ENCODE results near the gene GREB1.

GREB1 gene

GRCh38 chr2:11647834-11648600, 114.2 kb downstream of the GREB1 start:
- H3K9me3 ChIP-seq (ENCODE audit: control insufficient read depth, insufficient read depth, low read length): no peaks in the 10 kb centered on the region
- H3K27me3 ChIP-seq (ENCODE audit: control insufficient read depth, insufficient read depth, low read length): no peaks in the 10 kb centered on the region
- H3K36me3 ChIP-seq (ENCODE audit: control insufficient read depth, insufficient read depth, low read length): peaks cover 5% of the 10 kb centered on the region
- no peak overlapping the region for H3K9ac ChIP-seq (ENCODE audit: low read depth, low read length)
- no peaks in the 10 kb centered on the region for H3K4me1 ChIP-seq (ENCODE audit: control insufficient read depth, insufficient read depth, low read length)
- no peak overlapping the region for H3K4me3 ChIP-seq (ENCODE audit: low read depth, low read length)

DNA sequence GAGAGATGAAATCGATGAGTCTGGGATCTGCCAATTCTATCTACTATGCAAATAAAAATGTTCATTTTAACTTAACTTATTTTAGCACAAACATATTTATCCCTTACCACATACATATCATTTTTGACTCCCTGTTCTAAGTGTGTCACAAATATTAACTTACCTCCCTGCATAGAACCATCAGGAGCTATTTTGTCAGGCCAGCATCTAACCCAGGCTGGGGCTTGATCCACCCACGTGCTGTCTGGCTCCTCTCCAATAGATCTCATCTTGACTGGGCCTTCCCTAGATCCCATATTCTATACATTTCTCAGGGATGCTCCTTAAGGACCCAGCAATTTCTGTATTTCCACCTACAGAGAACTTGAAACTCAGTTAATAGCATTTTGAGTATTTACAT, 115.2 kb downstream of the GREB1 start:
- H3K9ac ChIP-seq (ENCODE audit: low read depth, low read length): no peak overlapping the region
- H3K36me3 ChIP-seq (ENCODE audit: control insufficient read depth, insufficient read depth, low read length): no peaks in the 10 kb centered on the region
- no peaks in the 10 kb centered on the region for H3K27me3 ChIP-seq (ENCODE audit: control insufficient read depth, insufficient read depth, low read length)
- no peaks in the 10 kb centered on the region for H3K9me3 ChIP-seq (ENCODE audit: control insufficient read depth, insufficient read depth, low read length)
- H3K4me3 ChIP-seq (ENCODE audit: low read depth, low read length): no peak overlapping the region
- H3K4me1 ChIP-seq (ENCODE audit: control insufficient read depth, insufficient read depth, low read length): no peaks in the 10 kb centered on the region

GRCh38 chr2:11651856-11652548, 118.2 kb downstream of the GREB1 start:
- H3K4me1 ChIP-seq (ENCODE audit: control insufficient read depth, insufficient read depth, low read length): no peaks in the 10 kb centered on the region

DNA sequence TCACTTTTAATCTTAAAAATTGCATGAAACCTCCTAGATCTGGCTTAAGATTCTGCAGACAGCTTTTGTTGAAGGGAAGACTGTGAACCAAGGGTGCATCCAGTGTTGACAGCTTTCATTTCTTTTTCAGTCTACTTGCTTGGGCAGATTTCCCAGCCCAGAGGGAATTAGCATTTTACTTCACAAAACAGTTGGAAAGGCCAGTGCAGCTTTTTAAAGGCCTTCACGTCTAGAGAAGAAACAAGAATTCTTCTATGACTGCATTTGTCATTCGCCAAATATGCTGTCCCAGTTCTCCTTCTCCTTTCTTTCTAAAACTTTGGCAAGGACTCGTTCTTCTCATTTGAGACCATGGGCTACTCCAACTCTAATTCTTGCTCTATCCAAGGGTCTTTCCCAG, 118.7 kb downstream of the GREB1 start:
- Histone ChIP-seq H3K36me3 (ENCODE audit: control insufficient read depth, insufficient read depth, low read length) (no peaks in the 10 kb centered on the region), H3K27me3 (ENCODE audit: control insufficient read depth, insufficient read depth, low read length) (no peaks in the 10 kb centered on the region), H3K9ac (ENCODE audit: low read depth, low read length) (no peak overlapping the region)

More at GRCh38 chr2:11651856-11652548, 118.2 kb downstream of the GREB1 start:
- H3K27me3 ChIP-seq (ENCODE audit: control insufficient read depth, insufficient read depth, low read length): no peaks in the 10 kb centered on the region
- H3K36me3 ChIP-seq (ENCODE audit: control insufficient read depth, insufficient read depth, low read length): no peaks in the 10 kb centered on the region
- H3K4me3 ChIP-seq (ENCODE audit: low read depth, low read length): no peak overlapping the region
- no peaks in the 10 kb centered on the region for H3K9me3 ChIP-seq (ENCODE audit: control insufficient read depth, insufficient read depth, low read length)
- no peak overlapping the region for H3K9ac ChIP-seq (ENCODE audit: low read depth, low read length)

GRCh38 chr2:11655495-11655894, 121.7 kb downstream of the GREB1 start:
- Histone ChIP-seq H3K4me3 (ENCODE audit: low read depth, low read length) (no peak overlapping the region), H3K36me3 (ENCODE audit: control insufficient read depth, insufficient read depth, low read length) (no peaks in the 10 kb centered on the region), H3K9me3 (ENCODE audit: control insufficient read depth, insufficient read depth, low read length) (no peaks in the 10 kb centered on the region), H3K27me3 (ENCODE audit: control insufficient read depth, insufficient read depth, low read length) (no peaks in the 10 kb centered on the region), H3K9ac (ENCODE audit: low read depth, low read length) (no peak overlapping the region), H3K4me1 (ENCODE audit: control insufficient read depth, insufficient read depth, low read length) (no peaks in the 10 kb centered on the region)

More for the DNA sequence above, 118.7 kb downstream of the GREB1 start:
- no peaks in the 10 kb centered on the region for H3K4me1 ChIP-seq (ENCODE audit: control insufficient read depth, insufficient read depth, low read length)
- no peaks in the 10 kb centered on the region for H3K9me3 ChIP-seq (ENCODE audit: control insufficient read depth, insufficient read depth, low read length)
- no peak overlapping the region for H3K4me3 ChIP-seq (ENCODE audit: low read depth, low read length)

GRCh38 chr2:11656252-11656651, 122.4 kb downstream of the GREB1 start:
- Histone ChIP-seq H3K9ac (ENCODE audit: low read depth, low read length) (no peak overlapping the region), H3K4me3 (ENCODE audit: low read depth, low read length) (no peak overlapping the region), H3K4me1 (ENCODE audit: control insufficient read depth, insufficient read depth, low read length) (no peaks in the 10 kb centered on the region), H3K36me3 (ENCODE audit: control insufficient read depth, insufficient read depth, low read length) (no peaks in the 10 kb centered on the region), H3K27me3 (ENCODE audit: control insufficient read depth, insufficient read depth, low read length) (no peaks in the 10 kb centered on the region), H3K9me3 (ENCODE audit: control insufficient read depth, insufficient read depth, low read length) (no peaks in the 10 kb centered on the region)

- Histone ChIP-seq H3K4me1 (ENCODE audit: control insufficient read depth, insufficient read depth, low read length) (no peaks in the 10 kb centered on the region), H3K36me3 (ENCODE audit: control insufficient read depth, insufficient read depth, low read length) (no peaks in the 10 kb centered on the region), H3K4me3 (ENCODE audit: low read depth, low read length) (no peak overlapping the region), H3K9ac (ENCODE audit: low read depth, low read length) (no peak overlapping the region), H3K9me3 (ENCODE audit: control insufficient read depth, insufficient read depth, low read length) (no peaks in the 10 kb centered on the region), H3K27me3 (ENCODE audit: control insufficient read depth, insufficient read depth, low read length) (no peaks in the 10 kb centered on the region)
Measured at GRCh38 chr2:11656671-11657101, 122.8 kb downstream of the GREB1 start.

DNA sequence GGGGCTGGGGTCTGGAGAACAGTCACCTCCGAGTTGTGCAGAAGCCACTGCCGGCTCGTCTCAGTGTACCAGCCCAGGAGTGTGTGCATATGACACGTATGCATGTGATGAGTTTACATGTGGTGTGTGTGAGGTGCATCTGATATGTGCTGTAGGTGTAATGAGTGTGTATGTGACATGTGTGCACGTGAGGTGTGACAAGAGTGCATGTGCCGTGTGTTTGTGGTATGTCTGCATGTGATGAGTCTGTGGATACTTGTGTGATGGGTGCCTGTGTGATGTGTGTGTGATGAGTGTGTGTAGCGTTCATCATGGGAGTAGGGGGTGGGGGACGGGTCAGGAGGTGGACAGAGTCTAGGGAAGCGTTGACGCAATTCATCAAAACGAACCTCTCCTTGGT, 123.3 kb downstream of the GREB1 start:
- H3K4me1 ChIP-seq (ENCODE audit: control insufficient read depth, insufficient read depth, low read length): no peaks in the 10 kb centered on the region
- no peak overlapping the region for H3K9ac ChIP-seq (ENCODE audit: low read depth, low read length)
- no peaks in the 10 kb centered on the region for H3K27me3 ChIP-seq (ENCODE audit: control insufficient read depth, insufficient read depth, low read length)
- no peaks in the 10 kb centered on the region for H3K9me3 ChIP-seq (ENCODE audit: control insufficient read depth, insufficient read depth, low read length)
- no peak overlapping the region for H3K4me3 ChIP-seq (ENCODE audit: low read depth, low read length)
- H3K36me3 ChIP-seq (ENCODE audit: control insufficient read depth, insufficient read depth, low read length): no peaks in the 10 kb centered on the region

GRCh38 chr2:11657646-11658045, 123.8 kb downstream of the GREB1 start:
- H3K4me3 ChIP-seq (ENCODE audit: low read depth, low read length): no peak overlapping the region
- no peaks in the 10 kb centered on the region for H3K36me3 ChIP-seq (ENCODE audit: control insufficient read depth, insufficient read depth, low read length)

DNA sequence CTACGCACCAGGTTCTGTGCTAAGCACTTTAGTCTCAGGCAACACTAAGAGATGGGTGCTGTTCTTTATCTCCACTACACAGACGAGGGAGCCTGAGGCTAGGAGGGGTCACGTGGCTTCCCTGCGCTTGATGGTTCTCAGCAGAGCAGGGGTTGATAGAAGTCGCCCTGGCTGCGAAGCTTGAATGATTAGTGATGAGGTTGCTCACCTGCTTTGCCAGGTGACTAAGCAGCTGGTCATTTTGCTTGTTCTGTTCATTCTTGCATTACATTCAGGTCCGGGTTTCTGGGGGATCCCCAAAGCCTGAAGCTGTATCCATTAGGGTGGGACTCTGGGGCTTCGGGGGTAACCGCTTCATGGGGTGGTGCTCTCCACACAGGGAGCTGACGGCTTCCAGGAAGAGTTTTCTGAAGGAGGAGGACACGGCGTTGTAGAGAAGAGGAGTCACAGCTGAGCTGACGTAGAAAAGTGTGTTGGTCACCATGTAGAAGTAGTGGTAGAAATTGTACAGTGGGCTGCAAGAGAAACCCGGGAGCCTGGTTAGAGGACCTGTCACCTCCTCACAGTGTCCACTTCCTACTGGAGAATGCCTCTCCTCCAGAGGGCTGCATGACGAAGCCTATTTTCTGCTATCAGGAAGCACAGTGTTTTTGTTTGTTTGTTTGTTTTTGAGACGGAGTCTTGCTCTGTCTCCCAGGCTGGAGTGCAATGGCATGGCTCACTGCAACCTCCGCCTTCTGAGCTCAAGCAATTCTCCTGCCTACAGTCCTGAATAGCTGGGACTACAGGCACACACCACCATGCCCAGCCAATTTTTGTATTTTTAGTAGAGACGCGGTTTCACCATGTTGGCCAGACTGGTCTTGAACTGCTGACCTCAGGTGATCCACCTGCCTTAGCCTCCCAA, 124.6 kb downstream of the GREB1 start:
- H3K4me3 ChIP-seq (ENCODE audit: low read depth, low read length): no peak overlapping the region
- H3K36me3 ChIP-seq (ENCODE audit: control insufficient read depth, insufficient read depth, low read length): no peaks in the 10 kb centered on the region
- no peaks in the 10 kb centered on the region for H3K27me3 ChIP-seq (ENCODE audit: control insufficient read depth, insufficient read depth, low read length)
- H3K9me3 ChIP-seq (ENCODE audit: control insufficient read depth, insufficient read depth, low read length): no peaks in the 10 kb centered on the region
- H3K9ac ChIP-seq (ENCODE audit: low read depth, low read length): no peak overlapping the region
- H3K4me1 ChIP-seq (ENCODE audit: control insufficient read depth, insufficient read depth, low read length): no peaks in the 10 kb centered on the region

More at GRCh38 chr2:11657646-11658045, 123.8 kb downstream of the GREB1 start:
- Histone ChIP-seq H3K4me1 (ENCODE audit: control insufficient read depth, insufficient read depth, low read length) (no peaks in the 10 kb centered on the region), H3K27me3 (ENCODE audit: control insufficient read depth, insufficient read depth, low read length) (no peaks in the 10 kb centered on the region), H3K9ac (ENCODE audit: low read depth, low read length) (no peak overlapping the region), H3K9me3 (ENCODE audit: control insufficient read depth, insufficient read depth, low read length) (no peaks in the 10 kb centered on the region)

DNA sequence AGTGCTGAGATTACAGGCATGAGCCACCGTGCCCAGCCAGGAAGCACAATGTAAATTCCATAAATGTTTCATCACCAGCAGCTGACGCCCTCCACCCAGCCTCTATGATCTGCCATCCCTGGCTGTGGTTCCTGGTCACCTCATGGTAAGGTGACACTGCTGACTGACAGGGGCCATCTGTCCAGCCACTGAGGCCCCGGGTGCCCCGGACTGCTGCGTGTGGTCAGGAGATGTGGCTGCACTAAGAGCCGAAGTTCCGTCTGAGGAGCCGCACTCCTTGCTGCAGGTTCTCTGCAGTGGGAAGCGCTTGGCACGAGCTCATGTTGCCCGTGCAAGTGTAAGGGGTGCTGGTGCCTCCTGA, 125.2 kb downstream of the GREB1 start:
- no peaks in the 10 kb centered on the region for H3K9me3 ChIP-seq (ENCODE audit: control insufficient read depth, insufficient read depth, low read length)
- H3K4me3 ChIP-seq (ENCODE audit: low read depth, low read length): no peak overlapping the region
- H3K9ac ChIP-seq (ENCODE audit: low read depth, low read length): no peak overlapping the region
- H3K27me3 ChIP-seq (ENCODE audit: control insufficient read depth, insufficient read depth, low read length): no peaks in the 10 kb centered on the region
- no peaks in the 10 kb centered on the region for H3K4me1 ChIP-seq (ENCODE audit: control insufficient read depth, insufficient read depth, low read length)
- no peaks in the 10 kb centered on the region for H3K36me3 ChIP-seq (ENCODE audit: control insufficient read depth, insufficient read depth, low read length)

Data from iPS-15b (cell line).